IMR-90 (cell line): ENCODE results near the gene CAMTA1. TPM values are rescaled to one million over a fixed set of nuclear protein-coding genes. Genes with fewer than 3 reads are reported as not detected.

ENCODE experiments used
- ATAC-seq: fragments of 200-7000 bp; cut with Tn5 transposase; 2 replicates; pipeline ENCODE4 v1.9.1; 2020; ENCODE audit warnings: low read depth, mild to moderate bottlenecking, moderate library complexity
- BruUV-seq: library from RNA; stranded (reverse); fragments of 400-500 nt; replicated peaks from 2 replicates; lab custom pipeline; 2021; lab: Mats Ljungman, UMichigan
- CTCF ChIA-PET: fragments of 300-600 bp; formaldehyde crosslinking; extraction: SDS; loops from one replicate; lab custom pipeline; 2021; ENCODE audit warnings: antibody characterized with exemption; lab: Yijun Ruan, JAX
- POLR2A ChIA-PET: fragments of 300-600 bp; sonication (Branson Sonifier 250); formaldehyde crosslinking; loops from one replicate; lab custom pipeline; 2022; ENCODE audit warnings: antibody characterized with exemption; ENCODE audit not compliant: unreplicated experiment; lab: Charles Lee
- DNase-seq: peaks from one replicate; pipeline ENCODE4 v3.0.0; 2013
- H2AFZ ChIP-seq: replicated peaks from 2 replicates; pipeline ENCODE3; 2013; ENCODE audit warnings: low read length, mild to moderate bottlenecking; ENCODE audit not compliant: poor library complexity
- H2AK5ac ChIP-seq: 2 replicates; pipeline ENCODE4 v1.6.1; 2013; ENCODE audit warnings: low read depth, low read length, inconsistent platforms
- H2AK9ac ChIP-seq: replicated peaks from 2 replicates; pipeline ENCODE3; 2013; ENCODE audit warnings: mild to moderate bottlenecking, low read depth, low read length, moderate library complexity; ENCODE audit not compliant: poor library complexity
- H2BK120ac ChIP-seq: 2 replicates; pipeline ENCODE4 v1.6.1; 2013; ENCODE audit warnings: low read depth, low read length, inconsistent platforms
- H2BK15ac ChIP-seq: 3 replicates; pipeline ENCODE4 v1.6.1; 2013; ENCODE audit warnings: low read depth, low read length, inconsistent platforms
- H2BK20ac ChIP-seq: 2 replicates; pipeline ENCODE4 v1.6.1; 2013; ENCODE audit warnings: low read depth, mild to moderate bottlenecking, inconsistent platforms, low read length, moderate library complexity
- H2BK5ac ChIP-seq: 2 replicates; pipeline ENCODE4 v1.6.1; 2013; ENCODE audit warnings: mild to moderate bottlenecking, low read depth, low read length, inconsistent platforms; ENCODE audit not compliant: poor library complexity, severe bottlenecking
- H3K14ac ChIP-seq: replicated peaks from 2 replicates; pipeline ENCODE4 v1.6.1; 2013; ENCODE audit warnings: low read depth, low read length, inconsistent platforms
- H3K18ac ChIP-seq: 2 replicates; pipeline ENCODE4 v1.6.1; 2013; ENCODE audit warnings: low read depth, low read length, control low read depth
- H3K23ac ChIP-seq: 2 replicates; pipeline ENCODE4 v1.6.1; 2013; ENCODE audit warnings: low read depth, low read length, inconsistent platforms
- H3K27ac ChIP-seq: 2 replicates; pipeline ENCODE4 v1.5.1; 2013; ENCODE audit warnings: mild to moderate bottlenecking, control low read depth, low read length; ENCODE audit not compliant: insufficient read depth
- H3K27me3 ChIP-seq: 2 replicates; pipeline ENCODE4 v1.6.1; 2013; ENCODE audit warnings: low read length; ENCODE audit not compliant: control insufficient read depth, insufficient read depth
- H3K36me3 ChIP-seq: 2 replicates; pipeline ENCODE4 v1.6.1; 2013; ENCODE audit warnings: low read length, mixed read lengths; ENCODE audit not compliant: control insufficient read depth, insufficient read depth
- H3K4ac ChIP-seq: 2 replicates; pipeline ENCODE4 v1.6.1; 2013; ENCODE audit warnings: low read depth, low read length, inconsistent platforms
- H3K4me1 ChIP-seq: 2 replicates; pipeline ENCODE4 v1.6.1; 2013; ENCODE audit warnings: low read length, mixed read lengths; ENCODE audit not compliant: control insufficient read depth, insufficient read depth
- H3K4me2 ChIP-seq: 2 replicates; pipeline ENCODE4 v1.6.1; 2013; ENCODE audit warnings: low read depth, mild to moderate bottlenecking, control low read depth, low read length, moderate library complexity
- H3K4me3 ChIP-seq: 2 replicates; pipeline ENCODE4 v1.5.1; 2013; ENCODE audit warnings: low read depth, mild to moderate bottlenecking, control low read depth, low read length, moderate library complexity; ENCODE audit not compliant: insufficient read depth
- H3K56ac ChIP-seq: 2 replicates; pipeline ENCODE4 v1.6.1; 2013; ENCODE audit warnings: low read length, inconsistent platforms; ENCODE audit not compliant: insufficient read depth; ENCODE audit errors: extremely low read depth
- H3K79me1 ChIP-seq, 2 experiments: 2 replicates each; pipeline ENCODE4 v1.6.1; 2013; ENCODE audit warnings: low read length in 2 of 2, inconsistent platforms in 1 of 2, low read depth in 1 of 2
- H3K9ac ChIP-seq: 2 replicates; pipeline ENCODE4 v1.6.1; 2013; ENCODE audit warnings: low read depth, low read length, control low read depth
- H3K9me1 ChIP-seq: 2 replicates; pipeline ENCODE4 v1.6.1; 2013; ENCODE audit warnings: low read length, inconsistent platforms; ENCODE audit not compliant: insufficient read depth
- H3K9me3 ChIP-seq: 2 replicates; pipeline ENCODE4 v1.6.1; 2013; ENCODE audit warnings: low read length; ENCODE audit not compliant: control insufficient read depth, insufficient read depth
- H4K20me1 ChIP-seq: 2 replicates; pipeline ENCODE4 v1.6.1; 2013; ENCODE audit warnings: low read length, inconsistent platforms; ENCODE audit not compliant: insufficient read depth
- H4K5ac ChIP-seq: 2 replicates; pipeline ENCODE4 v1.6.1; 2013; ENCODE audit warnings: mild to moderate bottlenecking, low read depth, low read length, control low read depth
- H4K8ac ChIP-seq, 2 experiments: 2 replicates each; pipeline ENCODE4 v1.6.1; 2013; ENCODE audit warnings: low read depth in 2 of 2, low read length in 2 of 2, control low read depth in 1 of 2, inconsistent platforms in 1 of 2
- H4K91ac ChIP-seq: 2 replicates; pipeline ENCODE4 v1.6.1; 2013; ENCODE audit warnings: low read depth, low read length, inconsistent platforms; ENCODE audit not compliant: insufficient read depth
- BHLHE40 ChIP-seq: fragments of 150-350 bp; IDR thresholded peaks from 2 replicates; pipeline ENCODE4 v1.6.1; 2016; ENCODE audit warnings: mild to moderate bottlenecking, low read depth, low read length
- CEBPB ChIP-seq: IDR thresholded peaks from 2 replicates; pipeline ENCODE4 v1.6.1; 2012; ENCODE audit warnings: low read depth, low read length, improper control_type of control experiment
- CHD1 ChIP-seq: IDR thresholded peaks from 2 replicates; pipeline ENCODE4 v1.6.1; 2012; ENCODE audit warnings: low read depth, low read length, improper control_type of control experiment
- ELK1 ChIP-seq: fragments of 150-350 bp; IDR thresholded peaks from 2 replicates; pipeline ENCODE4 v1.6.1; 2016; ENCODE audit warnings: low read depth, mild to moderate bottlenecking, low read length, moderate library complexity, borderline replicate concordance
- FOS ChIP-seq: fragments of 150-350 bp; IDR thresholded peaks from 2 replicates; pipeline ENCODE4 v1.6.1; 2016; ENCODE audit warnings: low read depth, low read length
- MAFK ChIP-seq: IDR thresholded peaks from 2 replicates; pipeline ENCODE4 v1.6.1; 2012; ENCODE audit warnings: low read depth, low read length, improper control_type of control experiment
- MAZ ChIP-seq: IDR thresholded peaks from 2 replicates; pipeline ENCODE4 v1.6.1; 2012; ENCODE audit warnings: low read depth, mild to moderate bottlenecking, low read length, improper control_type of control experiment, moderate library complexity, borderline replicate concordance
- MXI1 ChIP-seq: IDR thresholded peaks from 2 replicates; pipeline ENCODE4 v1.6.1; 2012; ENCODE audit warnings: low read depth, mild to moderate bottlenecking, low read length, moderate library complexity, borderline replicate concordance
- NFE2L2 ChIP-seq: fragments of 150-350 bp; IDR thresholded peaks from 2 replicates; pipeline ENCODE4 v1.6.1; 2016; ENCODE audit warnings: low read depth, mild to moderate bottlenecking, low read length
- POLR2A ChIP-seq: IDR thresholded peaks from 2 replicates; pipeline ENCODE4 v1.6.1; 2012; ENCODE audit warnings: mild to moderate bottlenecking, low read depth, low read length
- RAD21 ChIP-seq: IDR thresholded peaks from 2 replicates; pipeline ENCODE4 v1.6.1; 2012; ENCODE audit warnings: low read length, improper control_type of control experiment
- RCOR1 ChIP-seq: IDR thresholded peaks from 2 replicates; pipeline ENCODE4 v1.6.1; 2012; ENCODE audit warnings: mild to moderate bottlenecking, low read length, improper control_type of control experiment; ENCODE audit not compliant: insufficient replicate concordance
- RFX5 ChIP-seq: IDR thresholded peaks from 2 replicates; pipeline ENCODE4 v1.8.0; 2012; ENCODE audit warnings: low read depth, mild to moderate bottlenecking, low read length, moderate library complexity
- SMC3 ChIP-seq: fragments of 150-350 bp; IDR thresholded peaks from 2 replicates; pipeline ENCODE4 v1.6.1; 2016; ENCODE audit warnings: low read depth, mild to moderate bottlenecking, antibody characterized with exemption, low read length, moderate library complexity
- USF2 ChIP-seq: fragments of 150-350 bp; IDR thresholded peaks from 2 replicates; pipeline ENCODE4 v1.6.1; 2017; ENCODE audit warnings: mild to moderate bottlenecking, antibody characterized with exemption, low read length, low read depth
- WGBS, 2 experiments: methylation state at CpG; one replicate each; pipeline versions ENCODE4 v1.1.5 to v1.1.7; 2013; ENCODE audit warnings: missing lambda C conversion rate in 2 of 2; ENCODE audit not compliant: insufficient read length in 1 of 2; ENCODE audit errors: extremely low coverage in 2 of 2; 5-methylcytosine and 5-hydroxymethylcytosine counted together
- dilution Hi-C: fragments of 300-500 bp; cut with HindIII; formaldehyde crosslinking; loops from one replicate; pipeline ENCODE4 v1.14.3; 2018; ENCODE audit warnings: low sequenced_read_pairs; ENCODE audit not compliant: unreplicated experiment
- in situ Hi-C: fragments of 300-500 bp; cut with MboI; formaldehyde crosslinking; loops from 3 replicates; pipeline ENCODE4 v1.14.3; 2019; ENCODE audit warnings: low sequenced_read_pairs, inconsistent platforms, mixed read lengths
- intact Hi-C: fragments of 100-400 bp; cut with micrococcal nuclease; formaldehyde crosslinking; loops from 2 replicates; pipeline ENCODE4 v1.10.0; 2022
- polyA plus RNA-seq, 3 experiments: library from polyadenylated mRNA; depleted of rRNA; stranded (reverse); fragments of >200 nt; gene quantifications; 2 replicates each; pipeline ENCODE4 v1.2.3, GENCODE V29; 2012; ENCODE audit warnings: low replicate concordance in 1 of 3
- total RNA-seq: library from RNA; depleted of rRNA; stranded (reverse); fragments of >200 nt; gene quantifications from 2 replicates; pipeline ENCODE4 v1.2.3, GENCODE V29; 2012

Gene CAMTA1
- total and polyA plus RNA-seq, 2 of the 4 experiments (the other 2 are of a cell fraction), result 35.5 to 74.3 TPM

- TF ChIP-seq RCOR1, result no peak
- TF ChIP-seq POLR2A, result no peak
- no peak for TF ChIP-seq SMC3
Measured at GRCh38 chr1:6905331-6905730, 120.1 kb downstream of the CAMTA1 start (continued).

GRCh38 chr1:6905790-6906189, 120.5 kb downstream of the CAMTA1 start:
- Histone ChIP-seq H3K36me3 (no peaks in the 10 kb centered on the region), H3K27me3 (no peaks in the 10 kb centered on the region; the same call in 1 of the 2 replicates), H3K9me1 (no peaks in the 10 kb centered on the region), H3K4me1 (no peaks in the 10 kb centered on the region), H2AFZ (no peak overlapping the region), H3K56ac (no peak overlapping the region), H3K79me1 (no peaks in the 10 kb centered on the region), H3K9me3 (no peaks in the 10 kb centered on the region), H4K8ac (no peak overlapping the region), H3K4ac (no peak overlapping the region), H2BK15ac (no peak overlapping the region), H2BK20ac (no peak overlapping the region), H3K18ac (no peak overlapping the region), H4K91ac (no peak overlapping the region), H3K4me2 (no peak overlapping the region), H3K14ac (no peak overlapping the region), H3K23ac (no peak overlapping the region), H2BK120ac (no peak overlapping the region), H3K27ac (no peak overlapping the region), H2AK9ac (peak overlapping the region; percentile 39), H4K5ac (no peak overlapping the region), H3K9ac (no peak overlapping the region), H2BK5ac (no peak overlapping the region), H2AK5ac (no peak overlapping the region), H4K20me1 (no peaks in the 10 kb centered on the region; the same call in 1 of the 2 replicates), H3K4me3 (no peak overlapping the region)
- dilution Hi-C loops, result no loop called here
- in situ Hi-C loops, result no loop called here
- 73% methylated on average over 2 of the region's 7 CpGs; no CpG with 5 or more reads in 1 of the 2 experiments for WGBS, 2 experiments
- POLR2A ChIA-PET, result no interaction called here
- BruUV-seq, result no TSS peak
- CTCF ChIA-PET, result no interaction called here
- no peak for DNase-seq
- no peak for ATAC-seq
- intact Hi-C loops, result loop anchor here (10.0 kb wide), 1 partner anchor 439 kb away; no protein-coding TSS in a partner anchor
- TF ChIP-seq MAFK (no peak), ELK1 (no peak), MXI1 (no peak), SMC3 (no peak), RFX5 (no peak), NFE2L2 (no peak), POLR2A (no peak), BHLHE40 (no peak), RCOR1 (no peak), FOS (no peak), RAD21 (no peak), MAZ (no peak), CEBPB (no peak), CHD1 (no peak), USF2 (no peak)
